Epithelial cell of proximal tubule (primary cell): ENCODE measurements around the gene SYCE3. TPM values are rescaled to one million over a fixed set of nuclear protein-coding genes. Genes with fewer than 3 reads are reported as not detected.

ENCODE experiments used
- DNase-seq: peaks from one replicate; pipeline ENCODE4 v3.0.0-alpha.2; 2011; ENCODE audit warnings: low read depth
- H3K4me3 ChIP-seq: 2 replicates; pipeline ENCODE4 v1.5.1; 2011; ENCODE audit warnings: low read depth, mild to moderate bottlenecking, low read length
- CTCF ChIP-seq: conservative IDR thresholded peaks from 2 replicates; pipeline ENCODE4 v1.5.1; 2012; ENCODE audit warnings: low read depth, mild to moderate bottlenecking, low read length
- total RNA-seq: library from RNA; depleted of rRNA; stranded (reverse); fragments of >200 nt; gene quantifications from 2 replicates; pipeline ENCODE4 v1.2.3, GENCODE V29; 2015

The SYCE3 gene
- total RNA-seq, 1 donor from 2014 or later: 1.0 TPM

DNA sequence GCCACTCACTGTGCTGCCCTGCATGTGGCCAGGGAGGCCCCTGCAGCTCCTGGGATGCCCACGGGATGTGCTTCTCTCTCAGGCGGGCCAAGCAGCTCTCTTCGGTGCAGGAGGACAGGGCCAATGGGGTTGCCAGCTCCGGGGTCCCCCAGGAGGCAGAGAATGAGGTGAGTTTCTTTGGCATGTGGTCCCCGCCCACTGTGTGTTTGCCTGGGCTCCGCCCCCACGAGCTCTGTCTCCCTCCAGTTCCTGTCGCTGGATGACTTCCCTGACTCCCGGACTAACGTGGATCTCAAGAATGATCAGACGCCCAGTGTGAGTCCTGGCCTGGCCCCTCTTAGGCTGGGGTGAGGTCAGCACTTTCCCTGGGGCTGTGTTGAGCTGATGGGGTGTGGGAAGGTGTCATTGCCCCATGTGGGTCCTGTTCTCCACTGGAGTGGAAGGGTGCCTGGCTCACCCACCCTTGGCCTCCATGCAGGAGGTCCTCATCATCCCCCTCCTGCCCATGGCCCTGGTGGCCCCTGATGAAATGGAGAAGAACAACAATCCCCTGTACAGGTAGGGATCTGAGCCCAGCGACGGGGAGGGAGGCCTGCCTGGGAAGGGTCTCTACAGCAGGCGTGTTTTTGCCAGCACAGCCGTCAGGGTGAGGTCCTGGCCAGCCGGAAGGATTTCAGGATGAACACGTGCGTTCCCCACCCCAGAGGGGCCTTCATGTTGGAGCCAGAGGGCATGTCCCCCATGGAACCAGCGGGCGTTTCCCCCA, 45.0 kb downstream of the SYCE3 start:
- DNase-seq: no peak
- TF ChIP-seq CTCF: no peak

GRCh38 chr22:50516891-50517290, 45.8 kb downstream of the SYCE3 start:
- no peak for TF ChIP-seq CTCF
- no peak overlapping the region for H3K4me3 ChIP-seq
- DNase-seq: no peak

More for the DNA sequence above, 45.0 kb downstream of the SYCE3 start:
- H3K4me3 ChIP-seq: no peak overlapping the region

- no peak overlapping the region for H3K4me3 ChIP-seq
- DNase-seq: no peak
- TF ChIP-seq CTCF: no peak
Observed at GRCh38 chr22:50516068-50516467, 46.7 kb downstream of the SYCE3 start.

DNA sequence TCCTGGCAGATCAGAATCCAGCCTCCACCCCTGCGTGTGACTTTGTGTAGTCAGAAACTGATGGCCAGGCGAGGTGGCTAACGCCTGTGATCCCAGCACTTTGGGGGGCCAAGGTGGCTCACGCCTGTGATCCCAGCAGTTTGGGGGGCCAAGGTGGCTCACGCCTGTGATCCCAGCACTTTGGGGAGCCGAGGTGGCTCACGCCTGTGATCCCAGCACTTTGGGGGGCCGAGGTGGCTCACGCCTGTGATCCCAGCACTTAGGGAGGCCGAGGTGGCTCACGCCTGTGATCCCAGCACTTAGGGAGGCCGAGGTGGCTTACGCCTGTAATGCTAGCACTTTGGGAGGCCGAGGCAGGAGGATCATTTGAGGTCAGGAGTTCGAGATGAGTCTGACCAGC, 49.5 kb downstream of the SYCE3 start:
- DNase-seq: no peak
- TF ChIP-seq CTCF: no peak
- H3K4me3 ChIP-seq: no peak overlapping the region

DNA sequence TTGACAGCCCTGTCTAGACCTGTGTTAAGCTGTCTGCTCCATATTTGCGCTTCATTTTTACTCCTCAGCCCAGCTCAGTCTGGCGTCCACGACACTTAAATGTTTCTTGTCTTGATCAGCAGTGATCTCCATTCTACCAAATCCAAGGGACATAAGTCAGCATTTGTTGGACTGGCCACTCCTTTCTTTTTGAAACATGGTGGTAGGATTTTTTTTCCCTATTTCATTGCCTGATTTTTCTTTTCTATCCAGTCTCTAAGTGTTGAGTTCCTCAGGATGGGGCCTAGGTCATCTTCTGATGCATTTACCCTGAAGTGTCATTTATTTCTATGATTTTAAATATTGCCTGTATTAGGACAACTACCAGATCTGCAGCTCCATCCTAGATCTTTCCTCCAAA, 53.8 kb downstream of the SYCE3 start:
- no peak for DNase-seq
- peak overlapping the region; percentile 80 for H3K4me3 ChIP-seq
- no peak for TF ChIP-seq CTCF

- H3K4me3 ChIP-seq: peak within 1 kb of the TSS; percentile 99
- DNase-seq: no peak
- no peak for TF ChIP-seq CTCF
Observed at GRCh38 chr22:50507991-50508884, 54.5 kb downstream of the SYCE3 start, which contains the start of gene NCAPH2. TSS of gene NCAPH2 (plus strand) at chr22:50508224. CDS start at chr22:50508338, 114 bp downstream.
